NCI-H82 (cell line): ENCODE data around the gene ECE1.
"Not testable (repeated sequence)": the region's sequence is repeated elsewhere in the genome, so short reads cannot be mapped to it uniquely, and the experiment has no call there.

Experiments used
- DNase-seq: peaks from one replicate; lab custom pipeline; 2025; lab: John Stamatoyannopoulos, UW

The ECE1 gene

GRCh38 chr1:21219674-21220073 lies 70.6 kb downstream of the ECE1 start:
- DNase-seq: no peak

- peak; percentile 64 for DNase-seq
These were observed 72.3 kb downstream of the ECE1 start for GRCh38 chr1:21217812-21218596.

GRCh38 chr1:21216835-21217811 lies 73.1 kb downstream of the ECE1 start:
- DNase-seq: peak; percentile 84

GRCh38 chr1:21212126-21212525 lies 78.1 kb downstream of the ECE1 start:
- DNase-seq: no peak

- not testable (repeated sequence) for DNase-seq
These were observed 82.0 kb downstream of the ECE1 start for GRCh38 chr1:21208137-21208700.

- no peak for DNase-seq
These were observed 84.1 kb downstream of the ECE1 start for GRCh38 chr1:21206117-21206516.

- no peak for DNase-seq
These were observed 84.8 kb downstream of the ECE1 start for GRCh38 chr1:21205416-21205815.

GRCh38 chr1:21201650-21202049 lies 88.6 kb downstream of the ECE1 start:
- DNase-seq: no peak

GRCh38 chr1:21201238-21201637 lies 89.0 kb downstream of the ECE1 start:
- not testable (repeated sequence) for DNase-seq

- DNase-seq: no peak
These were observed 89.5 kb downstream of the ECE1 start for GRCh38 chr1:21200767-21201166.

GRCh38 chr1:21198929-21199328 lies 91.3 kb downstream of the ECE1 start:
- DNase-seq: no peak

GRCh38 chr1:21192871-21193270 lies 97.4 kb downstream of the ECE1 start:
- no peak for DNase-seq

- DNase-seq: no peak
These were observed 98.0 kb downstream of the ECE1 start for GRCh38 chr1:21192284-21192683.

GRCh38 chr1:21190771-21191170 lies 99.5 kb downstream of the ECE1 start:
- not testable (repeated sequence) for DNase-seq

- DNase-seq: peak; percentile 60
These were observed 100.3 kb downstream of the ECE1 start for GRCh38 chr1:21189906-21190500.

- DNase-seq: no peak
These were observed 100.8 kb downstream of the ECE1 start for GRCh38 chr1:21189421-21189820.

GRCh38 chr1:21188235-21188634 lies 102.0 kb downstream of the ECE1 start:
- no peak for DNase-seq

GRCh38 chr1:21185221-21185731 lies 105.0 kb downstream of the ECE1 start:
- no peak for DNase-seq

GRCh38 chr1:21184276-21184675 lies 106.0 kb downstream of the ECE1 start:
- DNase-seq: no peak

GRCh38 chr1:21182181-21182731 lies 108.0 kb downstream of the ECE1 start:
- no peak for DNase-seq

- not testable (repeated sequence) for DNase-seq
These were observed 112.0 kb downstream of the ECE1 start for GRCh38 chr1:21178271-21178670.
